SH-SY5Y (cell line): Measurements from ENCODE around the gene GCN1.

ENCODE experiments used
- GATA2 ChIP-seq: IDR thresholded peaks from 2 replicates; pipeline ENCODE4 v1.6.1; 2011; ENCODE audit warnings: mild to moderate bottlenecking, low read depth, low read length
- GATA3 ChIP-seq: IDR thresholded peaks from 2 replicates; pipeline ENCODE4 v1.6.1; 2011; ENCODE audit warnings: low read depth, mild to moderate bottlenecking, low read length, moderate library complexity

Gene GCN1

DNA sequence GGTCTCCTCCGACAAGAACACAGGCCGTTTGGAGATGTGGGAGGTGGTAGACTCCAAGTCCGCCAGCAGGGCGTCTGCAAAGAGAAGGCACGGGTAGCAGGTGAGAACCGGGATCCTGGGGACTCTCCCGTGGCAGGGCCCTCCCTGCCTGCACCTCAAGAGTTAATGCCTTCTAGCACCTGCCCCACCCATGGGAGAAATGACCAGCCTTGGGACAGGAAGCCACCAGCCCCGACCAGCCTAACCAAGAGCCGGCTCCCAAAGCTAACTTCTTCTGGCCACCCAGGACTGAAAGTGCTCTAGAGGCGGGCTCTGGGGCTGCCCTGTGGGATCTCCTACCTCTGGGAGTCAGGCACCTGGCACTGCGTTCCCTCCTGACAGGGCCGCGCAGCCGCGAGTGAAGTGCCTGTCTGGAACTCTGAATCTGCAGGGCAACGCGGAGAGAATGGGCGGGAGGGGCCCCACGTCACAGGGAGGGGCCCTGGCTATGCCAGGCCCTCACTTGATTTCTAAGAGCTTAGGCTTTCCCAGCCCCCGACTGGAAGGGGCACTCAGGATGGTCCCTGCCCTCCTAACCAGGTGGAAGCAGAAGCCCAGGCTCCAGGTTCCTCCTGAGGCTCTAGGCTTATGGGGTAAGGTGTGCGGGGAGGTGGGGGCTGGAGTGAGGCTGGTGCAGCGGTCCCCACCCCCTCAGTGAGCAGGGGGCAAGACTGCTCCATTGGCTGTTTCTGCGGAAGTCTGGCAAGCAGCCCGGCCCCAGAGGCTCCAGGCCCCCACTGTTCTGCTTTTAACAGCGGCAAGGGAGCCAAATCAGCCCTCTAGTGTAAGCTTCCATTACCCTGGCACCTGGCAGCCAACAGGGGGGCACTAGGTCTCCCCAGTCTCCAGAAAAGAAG, 30.0 kb upstream of the GCN1 start:
- no peak for TF ChIP-seq GATA3
- no peak for TF ChIP-seq GATA2

DNA sequence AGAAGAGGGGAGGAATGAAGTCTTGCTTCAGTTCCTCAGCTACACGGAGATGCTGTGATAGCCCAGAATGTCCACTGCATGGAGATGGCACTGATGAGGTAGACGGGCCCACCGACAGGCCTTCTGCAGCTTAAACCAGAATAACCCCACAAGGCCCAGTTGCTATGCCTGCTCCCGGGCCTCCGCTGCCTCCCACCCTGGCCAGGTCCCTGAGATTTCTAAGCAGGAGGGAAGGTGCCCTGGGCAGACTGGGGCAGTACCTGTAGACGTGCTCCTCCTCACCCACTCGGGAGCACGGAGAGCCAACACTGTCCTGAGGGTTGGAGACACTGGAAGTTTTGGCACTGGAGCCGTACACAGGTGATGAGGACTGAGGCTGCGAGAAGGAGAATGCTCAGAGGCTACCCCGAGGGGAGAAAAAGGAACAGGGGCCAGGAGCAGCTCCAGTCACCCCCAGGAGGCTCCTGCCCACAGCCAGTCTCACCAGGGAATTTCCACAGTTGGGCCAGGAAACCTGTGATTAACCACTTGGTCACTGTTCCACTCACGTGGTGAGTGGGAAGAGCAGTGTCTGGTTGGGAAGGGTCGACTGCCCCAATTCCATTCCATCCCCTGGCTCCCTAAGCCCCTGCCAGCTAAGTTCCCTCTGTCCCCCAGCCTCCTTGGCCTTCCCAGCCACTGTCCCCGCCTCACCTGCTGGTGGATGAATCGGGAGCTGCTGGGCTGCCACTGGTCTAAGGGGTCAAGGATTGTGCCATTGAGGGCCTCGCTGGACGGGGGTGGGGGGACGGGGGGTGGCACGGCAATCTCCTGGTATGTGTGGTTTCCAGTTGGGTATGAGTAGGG, 29.2 kb upstream of the GCN1 start:
- TF ChIP-seq GATA3 (no peak), GATA2 (no peak)

DNA sequence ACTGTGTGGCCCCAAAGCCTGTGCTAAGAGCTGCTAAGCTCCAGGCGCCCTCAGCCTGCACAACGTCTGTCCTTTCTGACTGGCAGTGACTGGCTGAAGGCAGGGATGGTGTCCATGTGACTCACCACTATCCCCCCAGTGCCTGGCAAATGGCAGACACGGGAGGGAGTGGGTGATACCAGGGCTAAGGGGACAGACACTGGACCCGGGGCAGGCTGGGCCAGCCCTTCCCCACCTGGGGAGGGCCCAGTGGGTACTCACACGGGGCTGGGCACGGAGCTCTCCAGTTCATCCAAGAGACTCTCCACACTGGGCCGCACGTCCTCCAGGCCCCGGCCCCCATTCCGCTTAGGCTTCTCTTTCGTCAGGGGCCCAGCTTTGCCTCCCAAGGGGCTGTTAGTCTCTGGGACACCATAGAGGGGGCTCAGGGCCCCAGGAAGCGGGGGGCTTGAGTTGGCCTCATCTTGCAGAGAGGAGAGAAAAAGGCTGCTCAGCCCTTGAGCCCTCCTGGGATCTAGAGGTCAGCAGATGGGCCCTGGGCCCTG, 27.8 kb upstream of the GCN1 start:
- TF ChIP-seq GATA2: no peak
- no peak for TF ChIP-seq GATA3

DNA sequence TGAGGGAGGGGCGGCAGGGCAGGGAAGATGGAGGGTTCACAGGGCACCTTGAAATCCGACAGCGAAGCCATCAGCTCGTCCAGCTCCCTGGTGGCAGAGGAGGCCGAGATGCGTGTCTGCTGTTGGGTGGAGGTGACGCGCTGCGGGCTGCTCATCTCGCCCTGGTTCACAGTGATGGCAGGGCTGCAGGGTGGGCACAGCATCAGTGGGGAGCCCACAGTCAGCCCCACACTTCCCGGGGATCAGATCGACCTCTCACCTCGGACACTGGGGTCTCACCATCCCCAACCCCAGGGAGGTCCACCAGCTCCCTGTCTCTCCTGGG, 27.0 kb upstream of the GCN1 start:
- TF ChIP-seq GATA2 (no peak), GATA3 (no peak)

DNA sequence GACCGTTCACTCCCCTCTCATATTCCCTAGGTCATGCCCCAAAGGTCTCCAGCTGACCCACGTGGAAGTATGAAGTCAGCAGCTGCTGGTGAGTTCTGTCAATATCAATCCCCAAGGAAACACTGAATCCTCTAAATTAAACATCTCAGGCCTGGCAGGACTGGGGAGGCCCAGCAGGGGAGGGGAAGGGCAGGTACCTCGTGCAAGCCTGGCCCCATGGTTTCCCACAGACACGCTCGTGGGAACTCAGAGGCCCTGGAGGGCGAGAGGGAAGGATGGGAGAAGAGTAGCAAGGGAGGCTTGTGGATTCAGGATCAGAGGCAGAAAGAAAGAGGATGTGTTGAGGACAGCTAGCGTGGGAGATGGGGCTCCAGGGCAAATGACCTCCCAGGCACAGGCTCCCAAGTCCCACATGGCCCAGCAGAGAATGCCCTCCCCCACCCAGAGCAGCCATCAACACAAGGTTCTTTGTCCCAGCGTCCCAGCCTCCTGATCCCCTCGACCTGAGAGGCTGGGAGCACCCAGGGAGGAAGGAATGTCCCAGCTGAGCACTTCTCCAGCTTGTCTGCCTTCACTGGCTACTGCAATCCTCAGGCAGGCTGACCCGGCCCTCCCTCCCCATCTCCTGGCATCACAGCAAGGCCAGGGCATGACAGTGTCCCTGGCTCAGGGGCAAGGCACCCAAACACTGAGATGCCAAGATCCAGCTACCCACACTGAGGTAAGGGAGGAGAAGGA, 26.5 kb upstream of the GCN1 start:
- TF ChIP-seq GATA2 (no peak), GATA3 (no peak)

DNA sequence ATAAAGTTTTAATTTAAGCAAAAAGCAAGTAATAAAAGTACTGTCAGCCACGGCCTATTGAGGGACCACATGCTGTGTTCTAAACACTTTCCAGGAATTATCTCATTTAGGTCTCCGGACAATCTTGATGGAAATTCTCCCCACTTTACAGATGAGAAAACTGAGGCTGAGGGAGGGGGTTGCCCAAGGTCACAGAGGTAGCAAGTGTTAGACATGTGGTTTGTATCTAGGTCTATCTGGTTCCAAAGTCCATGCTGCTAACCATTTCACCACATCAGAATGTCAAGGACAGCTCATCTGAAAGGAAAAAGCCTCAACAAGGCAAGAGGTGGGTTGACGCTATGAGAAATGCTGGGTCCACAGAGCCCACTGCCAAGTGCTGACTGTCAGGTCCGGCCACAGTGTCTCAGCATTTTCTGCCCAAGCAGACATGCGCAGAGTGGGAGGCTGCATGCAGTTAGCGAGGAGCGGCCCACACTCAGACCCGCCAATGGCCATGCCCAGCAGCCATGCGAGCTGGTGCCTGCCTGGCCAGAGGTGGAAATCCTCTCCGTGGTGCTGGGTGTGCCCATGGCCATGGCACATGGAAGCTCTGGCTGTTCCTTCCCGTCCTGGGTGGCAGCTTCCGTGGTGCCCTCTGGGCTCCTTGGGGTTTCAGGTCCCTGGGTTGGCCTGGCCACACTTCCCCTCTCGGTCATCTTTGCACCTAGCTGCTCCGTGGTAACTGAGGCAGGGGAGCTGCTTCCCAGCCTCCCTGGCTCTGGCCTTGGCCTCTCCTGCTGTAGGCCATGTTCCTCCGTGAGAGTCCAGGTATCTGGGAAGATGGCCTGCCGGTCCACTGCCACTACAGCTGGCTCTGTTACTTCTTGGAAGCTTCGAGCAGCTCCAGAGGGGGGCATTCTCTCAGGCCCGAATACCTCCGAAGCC, 24.4 kb upstream of the GCN1 start:
- TF ChIP-seq GATA3 (no peak), GATA2 (no peak)

DNA sequence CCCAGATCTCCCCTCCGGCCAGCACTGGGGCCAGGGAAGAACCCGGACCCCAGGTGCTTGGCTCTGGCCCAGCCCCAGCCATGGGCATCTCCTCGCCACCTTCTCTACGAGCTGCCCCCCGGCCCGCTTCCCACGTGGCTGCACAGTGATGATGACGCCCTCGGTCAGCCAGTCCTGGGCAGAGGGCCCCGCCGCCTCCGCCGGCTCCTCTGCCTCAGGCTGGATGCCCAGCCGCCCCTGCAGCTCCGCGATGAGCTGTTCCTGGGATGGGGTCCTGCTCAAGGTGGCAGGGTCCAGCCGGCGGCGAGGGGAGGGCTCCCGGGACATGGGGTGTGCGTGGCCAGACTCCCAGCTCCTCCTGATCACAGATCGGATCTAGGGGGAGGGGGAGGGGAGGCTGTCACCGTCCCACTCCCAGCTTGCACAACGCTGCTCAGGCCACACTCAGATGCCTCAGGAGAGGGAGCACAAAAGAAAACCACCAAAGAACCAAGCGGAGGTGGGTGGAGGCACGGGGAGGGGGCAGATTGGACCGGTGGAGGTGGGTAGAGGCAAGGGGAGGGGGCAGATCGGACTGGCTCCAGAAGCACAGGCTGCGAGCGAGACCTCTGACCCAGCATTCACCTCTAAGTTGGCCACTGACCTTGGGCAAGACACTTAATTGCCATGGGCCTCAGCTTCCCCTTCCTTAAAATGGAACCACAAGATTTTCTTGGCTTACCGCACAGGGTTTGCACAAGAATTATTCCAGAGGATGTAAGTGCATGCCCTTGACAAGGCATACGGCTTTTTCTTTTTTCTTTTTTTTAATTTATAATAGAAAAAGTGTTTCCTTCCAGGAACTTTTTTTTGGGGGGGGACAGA, 22.5 kb upstream of the GCN1 start:
- TF ChIP-seq GATA3: no peak
- peak; percentile 69 for TF ChIP-seq GATA2

DNA sequence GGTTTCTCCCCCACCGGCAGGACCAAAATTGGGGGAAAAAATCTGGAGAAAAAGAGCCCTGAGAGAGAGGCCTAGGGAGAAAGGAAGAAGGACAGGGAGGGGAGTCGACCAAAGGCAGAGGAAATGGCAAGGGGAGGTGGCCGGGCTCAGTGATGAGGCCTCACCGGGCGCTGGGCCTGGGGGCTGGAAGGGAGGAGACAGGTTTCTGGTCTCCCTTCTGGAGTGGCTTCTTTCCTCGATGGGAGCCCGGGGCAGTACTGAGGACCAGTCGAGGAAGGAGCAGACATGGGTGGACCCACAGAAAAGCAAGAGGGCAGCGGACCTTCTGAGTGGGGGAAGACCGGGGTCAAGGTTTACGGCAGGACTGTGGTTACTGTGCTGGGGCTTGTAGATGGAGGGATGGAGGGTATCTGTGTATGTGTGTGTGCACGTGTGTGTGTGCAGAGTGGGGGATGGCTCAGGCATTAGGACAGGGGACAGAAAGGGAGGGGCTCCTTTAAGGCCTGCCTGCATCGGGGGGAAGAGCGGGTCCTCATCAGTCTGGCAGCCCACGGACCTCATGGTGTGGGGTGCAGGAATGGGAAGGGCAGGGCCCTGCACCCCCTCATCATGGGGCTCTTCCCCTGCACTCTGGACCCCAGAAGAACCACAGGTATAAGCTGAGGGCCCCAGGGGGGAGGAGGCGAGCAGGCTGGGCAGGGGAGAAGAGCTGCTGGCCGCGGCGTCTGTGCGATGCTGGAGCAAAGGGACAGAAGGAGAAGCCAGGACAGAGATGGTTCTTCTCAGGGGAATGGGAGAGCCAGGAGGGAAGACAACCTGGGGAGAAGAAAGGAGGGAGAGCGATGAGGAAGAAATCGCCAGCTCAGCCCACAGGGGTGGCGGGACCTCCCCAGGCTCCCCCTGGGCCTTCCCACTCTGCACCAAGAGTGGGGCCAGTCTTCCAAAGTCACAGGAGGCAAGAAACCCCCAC, 21.5 kb upstream of the GCN1 start:
- TF ChIP-seq GATA2 (no peak), GATA3 (no peak)

DNA sequence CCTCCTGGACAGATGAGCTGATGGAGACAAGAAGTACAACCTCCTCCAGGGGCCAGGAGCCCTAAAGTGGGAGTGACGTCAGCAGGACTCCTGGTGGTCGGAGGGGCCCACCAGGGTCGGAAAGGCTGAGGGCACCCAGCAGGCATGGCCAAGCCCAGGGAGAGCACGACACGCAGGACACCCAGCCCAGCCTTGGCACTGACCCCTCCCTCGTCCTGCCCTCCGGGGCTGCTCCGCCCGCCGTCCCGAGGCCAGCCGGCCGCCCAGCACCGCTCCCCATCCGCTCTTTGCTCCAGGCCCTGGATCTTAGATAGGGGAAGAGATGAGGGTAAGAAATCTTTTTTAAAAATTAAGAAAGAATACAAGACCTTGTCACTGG, 20.8 kb upstream of the GCN1 start:
- TF ChIP-seq GATA3 (no peak), GATA2 (no peak)

DNA sequence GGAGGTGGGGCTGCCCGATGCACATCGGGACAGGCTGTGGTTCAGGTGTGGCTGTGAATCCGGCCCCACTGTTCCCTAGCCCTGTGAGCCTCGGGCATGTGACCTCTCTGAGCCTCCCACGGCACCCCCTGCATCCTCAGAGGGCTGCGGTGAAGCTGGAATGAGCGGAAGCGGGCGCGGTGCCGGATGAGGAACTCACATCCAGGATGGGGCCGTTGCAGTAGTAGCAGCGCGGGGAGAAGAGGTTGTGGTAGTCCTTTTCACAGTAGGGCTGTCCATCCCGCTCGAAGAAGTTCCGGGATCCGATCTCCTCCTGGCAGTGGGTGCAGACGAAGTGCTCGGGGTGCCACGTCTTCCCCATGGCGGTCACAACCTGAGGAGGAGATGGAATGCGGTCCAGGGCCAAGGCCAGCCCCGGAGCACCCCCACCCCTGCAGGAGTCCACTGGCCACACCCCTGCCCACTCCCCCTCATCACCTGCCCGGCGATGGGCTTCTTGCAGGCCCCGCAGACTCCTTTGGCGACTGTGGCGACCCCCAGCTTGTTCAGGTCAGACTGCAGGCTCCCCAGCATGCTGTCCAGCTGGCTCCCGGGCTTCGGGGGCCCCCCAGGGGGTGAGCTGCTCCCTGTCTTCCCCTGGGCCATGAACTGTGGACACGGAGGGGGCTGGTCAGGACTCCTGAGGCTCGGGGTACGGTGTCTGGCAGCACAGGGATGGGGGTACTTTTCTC, 20.3 kb upstream of the GCN1 start:
- TF ChIP-seq GATA3: no peak
- no peak for TF ChIP-seq GATA2

DNA sequence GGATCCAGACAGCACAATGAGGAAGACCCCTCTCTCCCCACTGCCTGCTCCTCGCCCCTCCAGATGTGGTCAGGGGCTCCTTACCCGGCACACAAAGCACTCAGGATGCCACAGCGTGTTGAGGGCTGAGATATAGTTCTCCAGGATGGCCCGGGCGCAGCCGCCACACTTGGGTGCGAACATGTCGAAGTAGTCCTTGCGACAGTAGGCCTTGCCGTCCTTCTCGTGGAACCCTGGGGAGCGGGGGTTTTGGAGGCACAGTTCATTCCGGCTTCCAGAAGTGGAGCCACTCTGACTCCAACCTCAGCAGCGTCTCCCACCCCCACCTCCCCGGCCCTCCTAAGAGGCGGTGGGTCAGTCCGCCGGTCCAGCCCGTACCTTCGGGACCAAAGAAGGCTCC, 19.2 kb upstream of the GCN1 start:
- TF ChIP-seq GATA2: no peak
- no peak for TF ChIP-seq GATA3
